ENCODE data around the gene CACNA2D2. TPM values are rescaled to one million over a fixed set of nuclear protein-coding genes. Genes with fewer than 3 reads are reported as not detected.
A peak's percentile ranks its signal among the peaks of the same experiment; 100 is the strongest.

CACNA2D2 gene
- total and polyA plus RNA-seq, 2 of the 4 experiments (the other 2 are of a cell fraction), result 0.15 TPM; not detected in 1

DNA sequence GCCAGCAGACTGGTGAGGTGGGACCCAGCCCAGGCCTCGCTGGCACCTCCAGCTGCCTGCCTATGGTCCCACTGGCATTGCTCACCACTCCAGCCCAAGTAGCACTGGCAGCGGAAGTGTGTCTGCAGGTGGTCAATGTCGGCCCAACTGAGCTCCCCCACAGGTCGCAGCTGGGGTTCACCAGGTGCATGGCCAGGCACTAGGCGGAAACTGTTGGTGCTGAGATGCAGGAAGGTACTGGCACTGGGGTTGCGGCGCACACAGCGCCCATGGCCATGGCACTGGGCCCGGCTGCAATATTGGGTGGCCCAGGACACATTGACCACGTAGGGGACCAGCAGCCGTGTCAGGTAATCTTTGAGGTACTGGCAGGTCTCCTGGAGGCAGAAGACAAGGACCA lies 185.3 kb downstream of the CACNA2D2 start:
- ChIA-PET POLR2A (ENCODE audit: unreplicated experiment) (no interaction called here), CTCF (no interaction called here)
- no peak overlapping the region for H2BK5ac ChIP-seq (ENCODE audit: low read depth, low read length, poor library complexity, severe bottlenecking)

More for the DNA sequence above, 185.3 kb downstream of the CACNA2D2 start:
- Histone ChIP-seq H2BK120ac (ENCODE audit: low read depth, low read length) (no peak overlapping the region), H4K5ac (ENCODE audit: low read depth, low read length) (no peak overlapping the region), H3K9me3 (ENCODE audit: control insufficient read depth, insufficient read depth, low read length) (no peaks in the 10 kb centered on the region), H4K91ac (ENCODE audit: insufficient read depth, low read depth, low read length) (no peak overlapping the region), H2BK20ac (ENCODE audit: low read depth, low read length) (no peak overlapping the region), H3K4me3 (ENCODE audit: insufficient read depth, low read depth, low read length) (no peak overlapping the region), H3K9ac (ENCODE audit: low read depth, low read length) (no peak overlapping the region), H3K4ac (ENCODE audit: low read depth, low read length) (no peak overlapping the region), H3K36me3 (ENCODE audit: control insufficient read depth, insufficient read depth, low read length) (peaks cover 38% of the 10 kb centered on the region), H2AK9ac (replicated peaks; ENCODE audit: low read depth, low read length, poor library complexity) (no peak overlapping the region), H4K20me1 (ENCODE audit: insufficient read depth, low read length) (0 out of 2 replicates have a peak, but pooled peaks cover 18% of the 10 kb centered on the region), H3K27me3 (ENCODE audit: control insufficient read depth, insufficient read depth, low read length) (no peaks in the 10 kb centered on the region), H3K27ac (ENCODE audit: insufficient read depth, low read length) (no peak overlapping the region), H2AK5ac (ENCODE audit: low read depth, low read length) (no peak overlapping the region), H2AFZ (replicated peaks; ENCODE audit: low read length, poor library complexity) (no peak overlapping the region), H3K14ac (replicated peaks; ENCODE audit: low read depth, low read length) (no peak overlapping the region), H3K4me2 (ENCODE audit: low read depth, low read length) (no peak overlapping the region), H2BK15ac (ENCODE audit: low read depth, low read length) (no peak overlapping the region), H3K56ac (ENCODE audit: extremely low read depth, insufficient read depth, low read length) (no peak overlapping the region), H3K9me1 (ENCODE audit: insufficient read depth, low read length) (peaks cover 23% of the 10 kb centered on the region), H3K18ac (ENCODE audit: low read depth, low read length) (no peak overlapping the region), H4K8ac (ENCODE audit: low read depth in 2 of 2, low read length in 2 of 2) (no peak overlapping the region), H3K4me1 (ENCODE audit: control insufficient read depth, insufficient read depth, low read length) (peaks cover 25% of the 10 kb centered on the region), H3K23ac (ENCODE audit: low read depth, low read length) (no peak overlapping the region), H3K79me1 (ENCODE audit: low read depth in 1 of 2, low read length in 2 of 2) (peaks cover 29 to 57% of the 10 kb centered on the region in 2 experiments)
- WGBS, 2 experiments (ENCODE audit: extremely low coverage in 2 of 2, insufficient read length in 1 of 2), result 95% methylated on average over 10 of the region's 11 CpGs; no CpG with 5 or more reads in 1 of the 2 experiments
- DNase-seq (no peak), ATAC-seq (ENCODE audit: low read depth) (no peak)
- TSS peak; percentile 38 for BruUV-seq (replicated peaks)
- intact Hi-C loops (cut with micrococcal nuclease) (no loop called here), in situ Hi-C loops (cut with MboI; ENCODE audit: low sequenced_read_pairs) (no loop called here), dilution Hi-C loops (cut with HindIII; ENCODE audit: low sequenced_read_pairs, unreplicated experiment) (no loop called here)
- TF ChIP-seq RFX5 (IDR thresholded peaks at IDR 0.05; ENCODE audit: low read depth, low read length) (no peak), FOS (IDR thresholded peaks at IDR 0.05; ENCODE audit: low read depth, low read length) (no peak), CEBPB (IDR thresholded peaks at IDR 0.05; ENCODE audit: low read depth, low read length) (no peak), NFE2L2 (IDR thresholded peaks at IDR 0.05; ENCODE audit: low read depth, low read length) (no peak), RCOR1 (IDR thresholded peaks at IDR 0.05; ENCODE audit: insufficient replicate concordance, low read length) (no peak), MAZ (IDR thresholded peaks at IDR 0.05; ENCODE audit: borderline replicate concordance, low read depth, low read length) (no peak), POLR2A (IDR thresholded peaks at IDR 0.05; ENCODE audit: low read depth, low read length) (no peak), MXI1 (IDR thresholded peaks at IDR 0.05; ENCODE audit: borderline replicate concordance, low read depth, low read length) (no peak), MAFK (IDR thresholded peaks at IDR 0.05; ENCODE audit: low read depth, low read length) (no peak), RAD21 (IDR thresholded peaks at IDR 0.05; ENCODE audit: low read length) (no peak), SMC3 (IDR thresholded peaks at IDR 0.05; ENCODE audit: low read depth, low read length) (no peak), CHD1 (IDR thresholded peaks at IDR 0.05; ENCODE audit: low read depth, low read length) (no peak), BHLHE40 (IDR thresholded peaks at IDR 0.05; ENCODE audit: low read depth, low read length) (no peak)
- TF ChIP-seq, protein P1, sequence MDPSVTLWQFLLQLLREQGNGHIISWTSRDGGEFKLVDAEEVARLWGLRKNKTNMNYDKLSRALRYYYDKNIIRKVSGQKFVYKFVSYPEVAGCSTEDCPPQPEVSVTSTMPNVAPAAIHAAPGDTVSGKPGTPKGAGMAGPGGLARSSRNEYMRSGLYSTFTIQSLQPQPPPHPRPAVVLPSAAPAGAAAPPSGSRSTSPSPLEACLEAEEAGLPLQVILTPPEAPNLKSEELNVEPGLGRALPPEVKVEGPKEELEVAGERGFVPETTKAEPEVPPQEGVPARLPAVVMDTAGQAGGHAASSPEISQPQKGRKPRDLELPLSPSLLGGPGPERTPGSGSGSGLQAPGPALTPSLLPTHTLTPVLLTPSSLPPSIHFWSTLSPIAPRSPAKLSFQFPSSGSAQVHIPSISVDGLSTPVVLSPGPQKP (IDR thresholded peaks at IDR 0.05; ENCODE audit: borderline replicate concordance, low read depth, low read length), result no peak
- TF ChIP-seq, protein P2, sequence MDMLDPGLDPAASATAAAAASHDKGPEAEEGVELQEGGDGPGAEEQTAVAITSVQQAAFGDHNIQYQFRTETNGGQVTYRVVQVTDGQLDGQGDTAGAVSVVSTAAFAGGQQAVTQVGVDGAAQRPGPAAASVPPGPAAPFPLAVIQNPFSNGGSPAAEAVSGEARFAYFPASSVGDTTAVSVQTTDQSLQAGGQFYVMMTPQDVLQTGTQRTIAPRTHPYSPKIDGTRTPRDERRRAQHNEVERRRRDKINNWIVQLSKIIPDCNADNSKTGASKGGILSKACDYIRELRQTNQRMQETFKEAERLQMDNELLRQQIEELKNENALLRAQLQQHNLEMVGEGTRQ (IDR thresholded peaks at IDR 0.05; ENCODE audit: low read depth, low read length), result no peak
- TF ChIP-seq, protein P3, sequence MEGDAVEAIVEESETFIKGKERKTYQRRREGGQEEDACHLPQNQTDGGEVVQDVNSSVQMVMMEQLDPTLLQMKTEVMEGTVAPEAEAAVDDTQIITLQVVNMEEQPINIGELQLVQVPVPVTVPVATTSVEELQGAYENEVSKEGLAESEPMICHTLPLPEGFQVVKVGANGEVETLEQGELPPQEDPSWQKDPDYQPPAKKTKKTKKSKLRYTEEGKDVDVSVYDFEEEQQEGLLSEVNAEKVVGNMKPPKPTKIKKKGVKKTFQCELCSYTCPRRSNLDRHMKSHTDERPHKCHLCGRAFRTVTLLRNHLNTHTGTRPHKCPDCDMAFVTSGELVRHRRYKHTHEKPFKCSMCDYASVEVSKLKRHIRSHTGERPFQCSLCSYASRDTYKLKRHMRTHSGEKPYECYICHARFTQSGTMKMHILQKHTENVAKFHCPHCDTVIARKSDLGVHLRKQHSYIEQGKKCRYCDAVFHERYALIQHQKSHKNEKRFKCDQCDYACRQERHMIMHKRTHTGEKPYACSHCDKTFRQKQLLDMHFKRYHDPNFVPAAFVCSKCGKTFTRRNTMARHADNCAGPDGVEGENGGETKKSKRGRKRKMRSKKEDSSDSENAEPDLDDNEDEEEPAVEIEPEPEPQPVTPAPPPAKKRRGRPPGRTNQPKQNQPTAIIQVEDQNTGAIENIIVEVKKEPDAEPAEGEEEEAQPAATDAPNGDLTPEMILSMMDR (conservative IDR thresholded peaks at IDR 0.05; ENCODE audit: low read depth, low read length), result no peak
